Parathyroid adenoma (tissue), 2 donors: ENCODE results near the gene MON2.

Experiments
- H2AFZ ChIP-seq: fragments of 300-600 bp; sonication (generic); one replicate; pipeline ENCODE4 v1.7.0; 2017; ENCODE audit warnings: antibody characterized with exemption, mild to moderate bottlenecking
- H3K27ac ChIP-seq: fragments of 300-600 bp; sonication (generic); one replicate; pipeline ENCODE4 v1.7.0; 2017
- H3K27me3 ChIP-seq: fragments of 300-600 bp; sonication (generic); one replicate; pipeline ENCODE4 v1.7.0; 2017; ENCODE audit warnings: low read length; ENCODE audit not compliant: control insufficient read depth, insufficient read depth
- H3K36me3 ChIP-seq: fragments of 300-600 bp; sonication (generic); one replicate; pipeline ENCODE4 v1.7.0; 2017; ENCODE audit warnings: low read length; ENCODE audit not compliant: control insufficient read depth, insufficient read depth
- H3K4me1 ChIP-seq: fragments of 300-600 bp; sonication (generic); one replicate; pipeline ENCODE4 v1.7.0; 2017; ENCODE audit warnings: control low read depth
- H3K4me2 ChIP-seq: fragments of 300-600 bp; sonication (generic); one replicate; pipeline ENCODE4 v1.7.0; 2017; ENCODE audit warnings: low read length
- H3K4me3 ChIP-seq: fragments of 300-600 bp; sonication (generic); one replicate; pipeline ENCODE4 v1.7.0; 2017; ENCODE audit warnings: low read depth, low read length
- H3K79me2 ChIP-seq: fragments of 300-600 bp; sonication (generic); one replicate; pipeline ENCODE4 v1.7.0; 2017; ENCODE audit warnings: control low read depth
- H3K9ac ChIP-seq: fragments of 300-600 bp; sonication (generic); one replicate; pipeline ENCODE4 v1.7.0; 2017; ENCODE audit warnings: mild to moderate bottlenecking
- H3K9me3 ChIP-seq: fragments of 300-600 bp; sonication (generic); one replicate; pipeline ENCODE4 v1.7.0; 2017; ENCODE audit warnings: low read length; ENCODE audit not compliant: control insufficient read depth
- TF ChIP-seq, protein P1 (sequence below): fragments of 300-600 bp; sonication (generic); IDR thresholded peaks from one replicate; pipeline ENCODE4 v1.7.0; 2017; ENCODE audit warnings: antibody characterized with exemption, mild to moderate bottlenecking
- donor health status: primary hyperparathyroidism.

MON2 gene

GRCh38 chr12:62640910-62641448, 174.4 kb downstream of the MON2 start:
- TF ChIP-seq, protein P1, sequence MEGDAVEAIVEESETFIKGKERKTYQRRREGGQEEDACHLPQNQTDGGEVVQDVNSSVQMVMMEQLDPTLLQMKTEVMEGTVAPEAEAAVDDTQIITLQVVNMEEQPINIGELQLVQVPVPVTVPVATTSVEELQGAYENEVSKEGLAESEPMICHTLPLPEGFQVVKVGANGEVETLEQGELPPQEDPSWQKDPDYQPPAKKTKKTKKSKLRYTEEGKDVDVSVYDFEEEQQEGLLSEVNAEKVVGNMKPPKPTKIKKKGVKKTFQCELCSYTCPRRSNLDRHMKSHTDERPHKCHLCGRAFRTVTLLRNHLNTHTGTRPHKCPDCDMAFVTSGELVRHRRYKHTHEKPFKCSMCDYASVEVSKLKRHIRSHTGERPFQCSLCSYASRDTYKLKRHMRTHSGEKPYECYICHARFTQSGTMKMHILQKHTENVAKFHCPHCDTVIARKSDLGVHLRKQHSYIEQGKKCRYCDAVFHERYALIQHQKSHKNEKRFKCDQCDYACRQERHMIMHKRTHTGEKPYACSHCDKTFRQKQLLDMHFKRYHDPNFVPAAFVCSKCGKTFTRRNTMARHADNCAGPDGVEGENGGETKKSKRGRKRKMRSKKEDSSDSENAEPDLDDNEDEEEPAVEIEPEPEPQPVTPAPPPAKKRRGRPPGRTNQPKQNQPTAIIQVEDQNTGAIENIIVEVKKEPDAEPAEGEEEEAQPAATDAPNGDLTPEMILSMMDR, result no peak
- H3K9ac ChIP-seq, result no peak overlapping the region
- H3K36me3 ChIP-seq, result no peaks in the 10 kb centered on the region
- no peak overlapping the region for H3K27ac ChIP-seq
- no peaks in the 10 kb centered on the region for H3K79me2 ChIP-seq
- H3K27me3 ChIP-seq, result no peaks in the 10 kb centered on the region
- H3K9me3 ChIP-seq, result no peaks in the 10 kb centered on the region
- H3K4me3 ChIP-seq, result no peak overlapping the region
- no peak overlapping the region for H3K4me2 ChIP-seq
- peaks cover 5% of the 10 kb centered on the region for H3K4me1 ChIP-seq
- no peak overlapping the region for H2AFZ ChIP-seq

GRCh38 chr12:62642486-62642885, 175.9 kb downstream of the MON2 start:
- Histone ChIP-seq H3K9ac (no peak overlapping the region), H3K4me1 (peaks cover 6% of the 10 kb centered on the region), H3K9me3 (no peaks in the 10 kb centered on the region), H3K79me2 (no peaks in the 10 kb centered on the region), H3K36me3 (no peaks in the 10 kb centered on the region), H2AFZ (no peak overlapping the region), H3K27me3 (no peaks in the 10 kb centered on the region), H3K4me3 (no peak overlapping the region), H3K27ac (no peak overlapping the region), H3K4me2 (no peak overlapping the region)
- TF ChIP-seq, protein P1, result no peak

- H3K27me3 ChIP-seq, result no peaks in the 10 kb centered on the region
- no peak overlapping the region for H3K9ac ChIP-seq
- H3K4me1 ChIP-seq, result peaks cover 6% of the 10 kb centered on the region
- TF ChIP-seq, protein P1, result no peak
- no peak overlapping the region for H2AFZ ChIP-seq
- no peaks in the 10 kb centered on the region for H3K79me2 ChIP-seq
- H3K4me3 ChIP-seq, result no peak overlapping the region
- no peak overlapping the region for H3K27ac ChIP-seq
- no peaks in the 10 kb centered on the region for H3K36me3 ChIP-seq
- no peak overlapping the region for H3K4me2 ChIP-seq
- H3K9me3 ChIP-seq, result no peaks in the 10 kb centered on the region
These were observed 176.9 kb downstream of the MON2 start for GRCh38 chr12:62643486-62643885.

GRCh38 chr12:62646566-62646965, 179.9 kb downstream of the MON2 start:
- Histone ChIP-seq H3K9ac (no peak overlapping the region), H3K27ac (no peak overlapping the region), H3K27me3 (no peaks in the 10 kb centered on the region), H2AFZ (no peak overlapping the region), H3K9me3 (no peaks in the 10 kb centered on the region), H3K4me1 (peaks cover 6% of the 10 kb centered on the region), H3K4me2 (no peak overlapping the region), H3K36me3 (no peaks in the 10 kb centered on the region), H3K79me2 (no peaks in the 10 kb centered on the region), H3K4me3 (no peak overlapping the region)
- TF ChIP-seq, protein P1, result no peak

DNA sequence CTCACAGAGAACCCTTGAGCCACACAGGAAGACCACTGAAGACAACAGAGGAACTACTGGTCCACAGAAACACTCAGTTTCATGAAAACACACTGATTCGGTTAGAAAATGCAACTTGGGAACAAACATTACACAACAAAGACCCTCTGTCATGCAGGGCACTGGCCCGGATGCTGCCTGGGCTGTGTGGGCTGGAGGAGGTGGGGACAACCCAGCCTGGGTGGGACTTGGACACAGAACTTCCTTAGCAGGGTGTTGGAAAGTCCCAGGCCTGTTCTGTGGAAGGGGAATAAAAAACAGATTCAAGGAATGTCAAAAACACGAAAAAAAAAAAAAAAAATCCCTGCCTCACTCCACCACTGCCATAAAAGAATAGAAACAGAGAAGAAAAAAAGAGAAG, 181.0 kb downstream of the MON2 start:
- no peak overlapping the region for H3K9ac ChIP-seq
- H3K36me3 ChIP-seq, result no peaks in the 10 kb centered on the region
- no peaks in the 10 kb centered on the region for H3K9me3 ChIP-seq
- H2AFZ ChIP-seq, result no peak overlapping the region
- peaks cover 6% of the 10 kb centered on the region for H3K4me1 ChIP-seq
- no peaks in the 10 kb centered on the region for H3K79me2 ChIP-seq
- no peak overlapping the region for H3K4me2 ChIP-seq
- H3K27ac ChIP-seq, result no peak overlapping the region
- TF ChIP-seq, protein P1, result no peak
- H3K4me3 ChIP-seq, result no peak overlapping the region
- H3K27me3 ChIP-seq, result no peaks in the 10 kb centered on the region
